Activated T-helper 17 cell treated with anti-CD3 and anti-CD28 coated beads, Interleukin-2, amount 50 U/mL, for 72 hours (primary cell): ENCODE data around the gene PFDN5. TPM values are rescaled to one million over a fixed set of nuclear protein-coding genes. Genes with fewer than 3 reads are reported as not detected.
A peak's percentile ranks its signal among the peaks of the same experiment; 100 is the strongest.
"Not testable (repeated sequence)": the region's sequence is repeated elsewhere in the genome, so short reads cannot be mapped to it uniquely, and the experiment has no call there.

Experiments used
- ATAC-seq: fragments of 150-1000 bp; cut with Tn5 transposase; replicated peaks from 2 replicates; pipeline ENCODE4 v1.10.0; 2021; ENCODE audit warnings: mild to moderate bottlenecking, moderate library complexity
- H3K27ac Mint-ChIP-seq: one replicate; pipeline ENCODE4 v1.8.0; 2022; ENCODE audit warnings: mixed read lengths
- H3K27me3 Mint-ChIP-seq: one replicate; pipeline ENCODE4 v1.8.0; 2022; ENCODE audit warnings: mixed read lengths
- H3K36me3 Mint-ChIP-seq: one replicate; pipeline ENCODE4 v1.8.0; 2022; ENCODE audit warnings: low read depth, mild to moderate bottlenecking, mixed read lengths
- H3K4me1 Mint-ChIP-seq: one replicate; pipeline ENCODE4 v1.8.0; 2022; ENCODE audit warnings: mixed read lengths
- H3K4me3 Mint-ChIP-seq: one replicate; pipeline ENCODE4 v1.8.0; 2022; ENCODE audit warnings: mild to moderate bottlenecking, mixed read lengths
- H3K9me3 Mint-ChIP-seq: one replicate; pipeline ENCODE4 v1.8.0; 2022; ENCODE audit warnings: mixed read lengths
- total RNA-seq, 2 donors: library from RNA; stranded (reverse); gene quantifications; one replicate each; pipeline ENCODE4 v1.2.3, GENCODE V29; 2022

PFDN5 gene
- total RNA-seq, 2 donors from 2014 or later: 250 to 347 TPM

GRCh38 chr12:53268630-53269562 lies 26.4 kb upstream of the PFDN5 start:
- no peaks in the 10 kb centered on the region for H3K9me3 Mint-ChIP-seq
- H3K4me1 Mint-ChIP-seq: peaks cover 19% of the 10 kb centered on the region
- no peaks in the 10 kb centered on the region for H3K27me3 Mint-ChIP-seq
- peak overlapping the region; percentile 95 for H3K27ac Mint-ChIP-seq
- peak overlapping the region; percentile 99 for H3K4me3 Mint-ChIP-seq
- ATAC-seq: peak; percentile 10
- H3K36me3 Mint-ChIP-seq: peaks cover 54% of the 10 kb centered on the region

DNA sequence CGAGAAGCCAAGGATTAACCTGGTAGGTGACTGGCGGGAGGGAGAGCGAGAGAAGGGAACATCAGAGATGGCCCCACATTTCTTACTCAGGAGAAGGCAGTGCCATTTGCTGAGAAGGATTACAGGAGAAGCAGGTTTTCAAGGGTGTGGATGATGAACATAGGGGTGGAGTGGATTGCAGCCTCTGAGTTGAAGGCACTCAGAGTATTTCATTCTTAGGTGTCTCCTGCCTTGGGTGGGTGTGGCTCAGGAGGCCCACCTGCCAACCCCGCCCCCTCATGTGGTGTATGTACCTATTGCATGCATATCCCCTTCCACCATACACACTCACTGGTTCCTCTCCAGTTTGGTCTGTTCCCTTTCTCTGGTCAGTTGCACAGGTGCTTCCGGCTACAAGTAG lies 20.9 kb upstream of the PFDN5 start:
- Mint-ChIP-seq H3K9me3 (no peaks in the 10 kb centered on the region), H3K27ac (no peak overlapping the region), H3K4me1 (peaks cover 16% of the 10 kb centered on the region), H3K4me3 (no peak overlapping the region), H3K27me3 (no peaks in the 10 kb centered on the region), H3K36me3 (peaks cover 89% of the 10 kb centered on the region)
- no peak for ATAC-seq

- Mint-ChIP-seq H3K9me3 (no peaks in the 10 kb centered on the region), H3K27me3 (no peaks in the 10 kb centered on the region), H3K27ac (no peak overlapping the region), H3K4me1 (peaks cover 6% of the 10 kb centered on the region), H3K4me3 (no peak overlapping the region), H3K36me3 (peaks cover 83% of the 10 kb centered on the region)
- no peak for ATAC-seq
These were observed 18.8 kb upstream of the PFDN5 start for GRCh38 chr12:53276511-53276910.

DNA sequence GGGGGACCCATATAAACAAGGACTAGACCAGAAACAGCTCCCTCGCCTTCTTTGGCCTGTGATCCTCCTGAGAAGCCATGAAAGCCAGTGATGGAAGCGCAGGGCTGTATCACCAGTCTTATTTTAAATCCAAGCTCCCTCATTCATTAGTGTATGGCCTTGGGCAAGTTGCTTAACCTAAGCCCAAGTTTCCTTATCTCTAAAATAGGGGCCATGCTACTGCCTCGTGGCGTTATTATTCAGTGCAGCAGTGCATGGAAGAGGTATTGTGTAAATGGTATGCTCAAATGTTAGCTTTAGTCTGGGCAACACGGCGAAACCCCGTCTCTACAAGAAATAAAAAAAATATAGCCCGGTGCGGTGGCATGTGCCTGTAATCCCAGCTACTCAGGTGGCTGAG lies 17.4 kb upstream of the PFDN5 start:
- H3K36me3 Mint-ChIP-seq: peaks cover 84% of the 10 kb centered on the region
- H3K27ac Mint-ChIP-seq: no peak overlapping the region
- H3K9me3 Mint-ChIP-seq: no peaks in the 10 kb centered on the region
- H3K27me3 Mint-ChIP-seq: no peaks in the 10 kb centered on the region
- H3K4me3 Mint-ChIP-seq: no peak overlapping the region
- H3K4me1 Mint-ChIP-seq: no peaks in the 10 kb centered on the region
- no peak for ATAC-seq

DNA sequence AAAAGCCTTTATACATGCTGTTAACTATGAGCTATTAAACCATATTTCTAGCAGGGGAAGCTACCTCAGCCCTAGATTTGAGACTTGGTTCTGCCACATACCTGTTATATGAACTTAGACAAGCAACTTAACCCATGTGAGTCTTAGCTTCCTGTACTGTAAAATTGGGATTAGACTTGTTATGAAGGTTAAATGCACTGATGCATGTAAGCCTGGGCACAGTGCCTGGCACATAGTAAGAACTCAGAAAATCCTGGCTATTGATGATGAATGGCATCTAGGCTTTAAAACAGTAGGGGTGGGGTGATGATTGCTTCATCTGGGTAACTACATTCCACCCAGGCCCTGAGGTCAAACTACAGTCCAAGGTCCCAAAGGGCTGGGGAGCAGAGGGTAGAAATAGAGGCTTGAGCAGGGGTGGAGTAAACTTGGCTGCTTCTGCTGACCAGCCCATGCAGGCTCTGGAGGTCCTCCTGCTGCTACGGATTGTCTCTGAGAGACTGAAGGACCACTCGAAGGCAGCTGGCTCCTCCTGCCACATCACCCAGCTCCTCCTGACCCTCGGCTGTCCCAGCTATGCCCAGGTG lies 16.0 kb upstream of the PFDN5 start:
- no peak overlapping the region for H3K4me3 Mint-ChIP-seq
- no peak for ATAC-seq

GRCh38 chr12:53279888-53280498 lies 15.3 kb upstream of the PFDN5 start:
- H3K4me1 Mint-ChIP-seq: no peaks in the 10 kb centered on the region
- H3K27me3 Mint-ChIP-seq: no peaks in the 10 kb centered on the region
- H3K36me3 Mint-ChIP-seq: peaks cover 93% of the 10 kb centered on the region
- H3K27ac Mint-ChIP-seq: no peak overlapping the region
- no peaks in the 10 kb centered on the region for H3K9me3 Mint-ChIP-seq
- ATAC-seq: no peak
- H3K4me3 Mint-ChIP-seq: no peak overlapping the region

More for the DNA sequence above, 16.0 kb upstream of the PFDN5 start:
- H3K36me3 Mint-ChIP-seq: peaks cover 93% of the 10 kb centered on the region
- H3K27me3 Mint-ChIP-seq: no peaks in the 10 kb centered on the region
- H3K9me3 Mint-ChIP-seq: no peaks in the 10 kb centered on the region
- H3K4me1 Mint-ChIP-seq: no peaks in the 10 kb centered on the region
- no peak overlapping the region for H3K27ac Mint-ChIP-seq

GRCh38 chr12:53286448-53286847 lies 8.9 kb upstream of the PFDN5 start:
- no peak for ATAC-seq
- Mint-ChIP-seq H3K27ac (peak overlapping the region; percentile 13), H3K27me3 (no peaks in the 10 kb centered on the region), H3K4me3 (no peak overlapping the region), H3K4me1 (peaks cover 17% of the 10 kb centered on the region), H3K36me3 (peaks cover 99% of the 10 kb centered on the region), H3K9me3 (no peaks in the 10 kb centered on the region)

DNA sequence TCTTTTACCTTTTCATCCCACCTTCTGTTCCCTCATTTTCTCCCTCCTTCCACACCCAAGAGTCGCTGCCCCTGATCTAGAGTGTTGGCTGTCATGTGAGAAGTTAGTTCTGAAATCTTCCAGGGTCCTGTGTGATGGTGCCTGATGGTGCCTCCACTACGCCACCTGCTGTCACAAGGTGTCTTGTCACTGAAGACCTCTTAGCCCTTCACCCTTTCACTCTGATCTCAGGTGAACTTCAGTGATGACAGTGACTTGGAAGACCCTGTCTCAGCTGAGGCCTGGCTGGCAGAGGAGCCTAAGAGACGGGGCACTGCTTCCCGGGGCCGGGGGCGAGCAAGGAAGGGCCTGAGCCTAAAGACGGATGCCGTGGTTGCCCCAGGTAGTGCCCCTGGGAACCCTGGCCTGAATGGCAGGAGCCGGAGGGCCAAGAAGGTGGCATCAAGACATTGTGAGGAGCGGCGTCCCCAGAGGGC lies 7.6 kb upstream of the PFDN5 start:
- H3K36me3 Mint-ChIP-seq: peaks cover 99% of the 10 kb centered on the region
- no peak overlapping the region for H3K4me3 Mint-ChIP-seq
- H3K9me3 Mint-ChIP-seq: no peaks in the 10 kb centered on the region
- ATAC-seq: peak; percentile 77
- H3K4me1 Mint-ChIP-seq: peaks cover 17% of the 10 kb centered on the region
- H3K27ac Mint-ChIP-seq: peak overlapping the region; percentile 65
- H3K27me3 Mint-ChIP-seq: no peaks in the 10 kb centered on the region

- H3K9me3 Mint-ChIP-seq: no peaks in the 10 kb centered on the region
- no peaks in the 10 kb centered on the region for H3K27me3 Mint-ChIP-seq
- H3K27ac Mint-ChIP-seq: peak overlapping the region; percentile 65
- H3K36me3 Mint-ChIP-seq: peaks cover 99% of the 10 kb centered on the region
- no peak for ATAC-seq
- no peak overlapping the region for H3K4me3 Mint-ChIP-seq
- peaks cover 17% of the 10 kb centered on the region for H3K4me1 Mint-ChIP-seq
These were observed 7.0 kb upstream of the PFDN5 start for GRCh38 chr12:53288322-53288721.

GRCh38 chr12:53289891-53290290 lies 5.5 kb upstream of the PFDN5 start:
- peak overlapping the region; percentile 55 for H3K4me3 Mint-ChIP-seq
- no peak for ATAC-seq
- no peaks in the 10 kb centered on the region for H3K27me3 Mint-ChIP-seq
- peaks cover 17% of the 10 kb centered on the region for H3K4me1 Mint-ChIP-seq
- peak overlapping the region; percentile 80 for H3K27ac Mint-ChIP-seq
- H3K9me3 Mint-ChIP-seq: no peaks in the 10 kb centered on the region
- H3K36me3 Mint-ChIP-seq: peaks cover 90% of the 10 kb centered on the region

- Mint-ChIP-seq H3K4me3 (peak overlapping the region; percentile 55), H3K4me1 (peaks cover 17% of the 10 kb centered on the region), H3K27me3 (no peaks in the 10 kb centered on the region), H3K36me3 (peaks cover 90% of the 10 kb centered on the region), H3K9me3 (no peaks in the 10 kb centered on the region), H3K27ac (peak overlapping the region; percentile 80)
- ATAC-seq: peak; percentile 28
These were observed 4.7 kb upstream of the PFDN5 start for GRCh38 chr12:53290661-53291060.

DNA sequence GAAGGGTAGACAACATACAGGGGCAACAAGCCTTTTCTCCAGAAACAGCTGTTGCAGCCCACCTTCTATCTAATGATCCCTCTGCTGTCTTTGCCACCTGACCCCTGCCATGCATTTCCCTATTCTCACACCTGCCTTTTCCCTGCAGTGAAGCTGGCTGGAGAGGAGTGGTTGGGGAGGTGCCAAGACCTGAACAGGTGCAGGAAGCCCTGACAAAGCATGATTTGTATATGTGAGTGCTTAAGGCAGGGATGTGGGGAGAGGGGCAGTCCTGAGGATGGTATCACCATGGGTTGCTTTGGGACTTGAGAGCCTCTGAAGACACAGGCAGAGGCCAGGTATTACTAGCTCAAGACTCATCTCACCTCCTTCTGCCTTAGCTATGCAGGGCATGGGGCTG lies 2.9 kb upstream of the PFDN5 start:
- H3K27ac Mint-ChIP-seq: no peak overlapping the region
- H3K9me3 Mint-ChIP-seq: no peaks in the 10 kb centered on the region
- peaks cover 90% of the 10 kb centered on the region for H3K36me3 Mint-ChIP-seq
- no peak for ATAC-seq
- H3K4me1 Mint-ChIP-seq: peaks cover 18% of the 10 kb centered on the region
- no peak overlapping the region for H3K4me3 Mint-ChIP-seq
- H3K27me3 Mint-ChIP-seq: no peaks in the 10 kb centered on the region

GRCh38 chr12:53295891-53296219 lies 513 bp downstream of the PFDN5 start:
- Mint-ChIP-seq H3K36me3 (peaks cover 92% of the 10 kb centered on the region), H3K27ac (peak overlapping the region; percentile 97), H3K4me1 (peaks cover 28% of the 10 kb centered on the region), H3K27me3 (no peaks in the 10 kb centered on the region), H3K4me3 (peak overlapping the region; percentile 95), H3K9me3 (no peaks in the 10 kb centered on the region)
- ATAC-seq: peak; percentile 3

DNA sequence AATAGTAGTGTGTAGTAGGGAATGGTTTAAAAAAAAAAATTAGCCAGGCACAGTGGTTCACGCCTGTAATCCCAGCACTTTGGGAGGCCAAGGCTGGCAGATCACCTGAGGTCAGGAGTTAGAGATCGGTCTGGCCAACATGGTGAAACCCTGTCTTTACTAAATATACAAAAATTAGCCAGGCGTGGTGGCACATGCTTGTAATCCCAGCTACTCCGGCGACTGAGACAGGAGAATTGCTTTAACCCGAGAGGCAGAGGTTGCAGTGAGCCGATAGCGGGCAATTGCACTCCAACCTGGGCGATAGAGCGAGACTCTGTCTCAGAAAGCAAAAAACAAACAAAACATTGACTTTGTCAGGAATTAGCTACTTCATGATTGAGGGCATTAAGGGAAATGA lies 1.8 kb downstream of the PFDN5 start:
- not testable (repeated sequence) for H3K27me3 Mint-ChIP-seq, H3K9me3 Mint-ChIP-seq, ATAC-seq
- Mint-ChIP-seq H3K4me1 (peaks cover 36% of the 10 kb centered on the region), H3K27ac (peak overlapping the region; percentile 97), H3K4me3 (peak overlapping the region; percentile 95), H3K36me3 (peaks cover 92% of the 10 kb centered on the region)

DNA sequence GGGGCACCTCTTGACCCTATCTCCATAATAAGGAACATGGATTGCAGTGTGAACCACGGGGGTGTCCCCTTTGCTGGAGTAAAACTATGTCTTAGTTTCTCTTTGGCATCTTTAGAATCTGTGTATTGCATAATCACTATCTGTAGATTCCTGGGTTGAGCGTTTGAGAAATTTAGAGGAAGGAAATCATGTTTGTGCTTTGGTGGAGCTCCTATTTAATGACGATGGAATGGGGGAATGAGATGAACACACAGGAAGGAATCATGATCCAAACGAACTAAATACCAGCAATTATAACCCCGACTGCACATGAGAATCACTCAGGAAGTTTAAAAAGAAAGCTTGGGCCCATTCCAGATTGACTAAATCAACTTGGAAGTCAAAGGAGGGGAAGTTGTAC lies 2.8 kb downstream of the PFDN5 start:
- Mint-ChIP-seq H3K36me3 (peaks cover 92% of the 10 kb centered on the region), H3K27me3 (no peaks in the 10 kb centered on the region), H3K4me3 (peak overlapping the region; percentile 95), H3K9me3 (no peaks in the 10 kb centered on the region), H3K27ac (peak overlapping the region; percentile 88), H3K4me1 (peaks cover 43% of the 10 kb centered on the region)
- no peak for ATAC-seq
